ENCODE data around the gene PANK1. TPM values are rescaled to one million over a fixed set of nuclear protein-coding genes. Genes with fewer than 3 reads are reported as not detected.

The PANK1 gene
- 11.2 TPM for polyA plus RNA-seq (2013, experiment 1 of 2)
- polyA plus RNA-seq (2013, experiment 2 of 2) = 13.9 TPM

GRCh38 chr10:89644967-89645741 lies at the start of gene PANK1:
TSS of gene PANK1 (minus strand) at chr10:89645242. CDS start at chr10:89644891, 351 bp downstream.
- Histone ChIP-seq H3K27ac (ENCODE audit: low read depth, low read length, severe bottlenecking) (peak within 1 kb of the TSS; percentile 82), H3K4me3 (ENCODE audit: extremely low read depth, insufficient read depth, low read length, poor library complexity, severe bottlenecking) (peak within 1 kb of the TSS; percentile 82), H3K4me1 (ENCODE audit: control insufficient read depth, insufficient read depth, low read length, poor library complexity, severe bottlenecking) (peaks cover 3% of the 10 kb centered on the region), H3K9me3 (ENCODE audit: control insufficient read depth, low read length) (peaks cover 5% of the 10 kb centered on the region), H3K36me3 (ENCODE audit: control insufficient read depth, insufficient read depth, low read length) (no peaks in the 10 kb centered on the region)
- WGBS, 2 experiments (ENCODE audit: insufficient coverage in 2 of 2) = 0% methylated on average over 40 of the region's 56 CpGs

GRCh38 chr10:89693176-89693575 lies 48.1 kb upstream of the PANK1 start:
- no peaks in the 10 kb centered on the region for H3K9me3 ChIP-seq (ENCODE audit: control insufficient read depth, low read length)
- no peak overlapping the region for H3K27ac ChIP-seq (ENCODE audit: low read depth, low read length, severe bottlenecking)
- WGBS, 2 experiments (ENCODE audit: insufficient coverage in 2 of 2) = 92 to 93% methylated on average over 4 of the region's 5 CpGs
- H3K4me3 ChIP-seq (ENCODE audit: extremely low read depth, insufficient read depth, low read length, poor library complexity, severe bottlenecking) = no peak overlapping the region
- H3K36me3 ChIP-seq (ENCODE audit: control insufficient read depth, insufficient read depth, low read length) = no peaks in the 10 kb centered on the region
- no peaks in the 10 kb centered on the region for H3K4me1 ChIP-seq (ENCODE audit: control insufficient read depth, insufficient read depth, low read length, poor library complexity, severe bottlenecking)

- Histone ChIP-seq H3K9me3 (ENCODE audit: control insufficient read depth, low read length) (no peaks in the 10 kb centered on the region), H3K27ac (ENCODE audit: low read depth, low read length, severe bottlenecking) (no peak overlapping the region), H3K4me1 (ENCODE audit: control insufficient read depth, insufficient read depth, low read length, poor library complexity, severe bottlenecking) (no peaks in the 10 kb centered on the region), H3K4me3 (ENCODE audit: extremely low read depth, insufficient read depth, low read length, poor library complexity, severe bottlenecking) (no peak overlapping the region), H3K36me3 (ENCODE audit: control insufficient read depth, insufficient read depth, low read length) (no peaks in the 10 kb centered on the region)
- WGBS, 2 experiments (ENCODE audit: insufficient coverage in 2 of 2) = 96 to 100% methylated on average over 2 to 3 of the region's 4 CpGs
Observed at GRCh38 chr10:89692416-89692815, 47.4 kb upstream of the PANK1 start.

- WGBS, 2 experiments (ENCODE audit: insufficient coverage in 2 of 2) = 100% methylated on average over 1 of the region's 2 CpGs
- H3K4me1 ChIP-seq (ENCODE audit: control insufficient read depth, insufficient read depth, low read length, poor library complexity, severe bottlenecking) = no peaks in the 10 kb centered on the region
Observed at GRCh38 chr10:89690027-89690426, 45.0 kb upstream of the PANK1 start.

GRCh38 chr10:89685936-89686335 lies 40.9 kb upstream of the PANK1 start:
- 75 to 100% methylated on average over 2 to 3 of the region's 4 CpGs for WGBS, 2 experiments (ENCODE audit: insufficient coverage in 2 of 2)
- Histone ChIP-seq H3K4me3 (ENCODE audit: extremely low read depth, insufficient read depth, low read length, poor library complexity, severe bottlenecking) (no peak overlapping the region), H3K27ac (ENCODE audit: low read depth, low read length, severe bottlenecking) (no peak overlapping the region), H3K36me3 (ENCODE audit: control insufficient read depth, insufficient read depth, low read length) (no peaks in the 10 kb centered on the region), H3K9me3 (ENCODE audit: control insufficient read depth, low read length) (no peaks in the 10 kb centered on the region), H3K4me1 (ENCODE audit: control insufficient read depth, insufficient read depth, low read length, poor library complexity, severe bottlenecking) (no peaks in the 10 kb centered on the region)

More at GRCh38 chr10:89690027-89690426, 45.0 kb upstream of the PANK1 start:
- Histone ChIP-seq H3K9me3 (ENCODE audit: control insufficient read depth, low read length) (no peaks in the 10 kb centered on the region), H3K4me3 (ENCODE audit: extremely low read depth, insufficient read depth, low read length, poor library complexity, severe bottlenecking) (no peak overlapping the region), H3K27ac (ENCODE audit: low read depth, low read length, severe bottlenecking) (no peak overlapping the region), H3K36me3 (ENCODE audit: control insufficient read depth, insufficient read depth, low read length) (no peaks in the 10 kb centered on the region)

GRCh38 chr10:89684604-89685003 lies 39.6 kb upstream of the PANK1 start:
- Histone ChIP-seq H3K4me3 (ENCODE audit: extremely low read depth, insufficient read depth, low read length, poor library complexity, severe bottlenecking) (no peak overlapping the region), H3K4me1 (ENCODE audit: control insufficient read depth, insufficient read depth, low read length, poor library complexity, severe bottlenecking) (no peaks in the 10 kb centered on the region), H3K36me3 (ENCODE audit: control insufficient read depth, insufficient read depth, low read length) (no peaks in the 10 kb centered on the region), H3K9me3 (ENCODE audit: control insufficient read depth, low read length) (no peaks in the 10 kb centered on the region), H3K27ac (ENCODE audit: low read depth, low read length, severe bottlenecking) (no peak overlapping the region)
- WGBS, 2 experiments (ENCODE audit: insufficient coverage in 2 of 2) = 79 to 95% methylated on average over 2 of the region's 2 CpGs

GRCh38 chr10:89683883-89684282 lies 38.8 kb upstream of the PANK1 start:
- 85 to 95% methylated on average over 4 of the region's 5 CpGs for WGBS, 2 experiments (ENCODE audit: insufficient coverage in 2 of 2)
- no peaks in the 10 kb centered on the region for H3K9me3 ChIP-seq (ENCODE audit: control insufficient read depth, low read length)
- no peaks in the 10 kb centered on the region for H3K4me1 ChIP-seq (ENCODE audit: control insufficient read depth, insufficient read depth, low read length, poor library complexity, severe bottlenecking)
- H3K27ac ChIP-seq (ENCODE audit: low read depth, low read length, severe bottlenecking) = no peak overlapping the region
- H3K36me3 ChIP-seq (ENCODE audit: control insufficient read depth, insufficient read depth, low read length) = no peaks in the 10 kb centered on the region
- H3K4me3 ChIP-seq (ENCODE audit: extremely low read depth, insufficient read depth, low read length, poor library complexity, severe bottlenecking) = no peak overlapping the region

GRCh38 chr10:89679986-89680385 lies 34.9 kb upstream of the PANK1 start:
- Histone ChIP-seq H3K4me3 (ENCODE audit: extremely low read depth, insufficient read depth, low read length, poor library complexity, severe bottlenecking) (no peak overlapping the region), H3K4me1 (ENCODE audit: control insufficient read depth, insufficient read depth, low read length, poor library complexity, severe bottlenecking) (no peaks in the 10 kb centered on the region), H3K36me3 (ENCODE audit: control insufficient read depth, insufficient read depth, low read length) (no peaks in the 10 kb centered on the region), H3K9me3 (ENCODE audit: control insufficient read depth, low read length) (no peaks in the 10 kb centered on the region), H3K27ac (ENCODE audit: low read depth, low read length, severe bottlenecking) (no peak overlapping the region)
- WGBS, 2 experiments (ENCODE audit: insufficient coverage in 2 of 2) = 79 to 90% methylated on average over 2 of the region's 3 CpGs

GRCh38 chr10:89677341-89677740 lies 32.3 kb upstream of the PANK1 start:
- Histone ChIP-seq H3K9me3 (ENCODE audit: control insufficient read depth, low read length) (no peaks in the 10 kb centered on the region), H3K27ac (ENCODE audit: low read depth, low read length, severe bottlenecking) (no peak overlapping the region), H3K36me3 (ENCODE audit: control insufficient read depth, insufficient read depth, low read length) (no peaks in the 10 kb centered on the region), H3K4me3 (ENCODE audit: extremely low read depth, insufficient read depth, low read length, poor library complexity, severe bottlenecking) (no peak overlapping the region), H3K4me1 (ENCODE audit: control insufficient read depth, insufficient read depth, low read length, poor library complexity, severe bottlenecking) (no peaks in the 10 kb centered on the region)

GRCh38 chr10:89670926-89671325 lies 25.9 kb upstream of the PANK1 start:
- no peak overlapping the region for H3K27ac ChIP-seq (ENCODE audit: low read depth, low read length, severe bottlenecking)
- H3K36me3 ChIP-seq (ENCODE audit: control insufficient read depth, insufficient read depth, low read length) = no peaks in the 10 kb centered on the region
- H3K4me1 ChIP-seq (ENCODE audit: control insufficient read depth, insufficient read depth, low read length, poor library complexity, severe bottlenecking) = no peaks in the 10 kb centered on the region
- H3K9me3 ChIP-seq (ENCODE audit: control insufficient read depth, low read length) = no peaks in the 10 kb centered on the region
- 91% methylated on average over 1 of the region's 1 CpG; no CpG with 5 or more reads in 1 of the 2 experiments for WGBS, 2 experiments (ENCODE audit: insufficient coverage in 2 of 2)
- no peak overlapping the region for H3K4me3 ChIP-seq (ENCODE audit: extremely low read depth, insufficient read depth, low read length, poor library complexity, severe bottlenecking)

GRCh38 chr10:89669985-89670384 lies 24.9 kb upstream of the PANK1 start:
- Histone ChIP-seq H3K27ac (ENCODE audit: low read depth, low read length, severe bottlenecking) (no peak overlapping the region), H3K4me3 (ENCODE audit: extremely low read depth, insufficient read depth, low read length, poor library complexity, severe bottlenecking) (no peak overlapping the region), H3K9me3 (ENCODE audit: control insufficient read depth, low read length) (no peaks in the 10 kb centered on the region), H3K4me1 (ENCODE audit: control insufficient read depth, insufficient read depth, low read length, poor library complexity, severe bottlenecking) (no peaks in the 10 kb centered on the region), H3K36me3 (ENCODE audit: control insufficient read depth, insufficient read depth, low read length) (no peaks in the 10 kb centered on the region)
- no CpG with 5 or more reads among the region's 1 CpG for WGBS, 2 experiments (ENCODE audit: insufficient coverage in 2 of 2)
